Measurements from ENCODE around the gene DHRSX. TPM values are rescaled to one million over a fixed set of nuclear protein-coding genes. Genes with fewer than 3 reads are reported as not detected.

Gene DHRSX
- total RNA-seq, 2 donors from 2014 or later = 19.9 to 21.9 TPM

DNA sequence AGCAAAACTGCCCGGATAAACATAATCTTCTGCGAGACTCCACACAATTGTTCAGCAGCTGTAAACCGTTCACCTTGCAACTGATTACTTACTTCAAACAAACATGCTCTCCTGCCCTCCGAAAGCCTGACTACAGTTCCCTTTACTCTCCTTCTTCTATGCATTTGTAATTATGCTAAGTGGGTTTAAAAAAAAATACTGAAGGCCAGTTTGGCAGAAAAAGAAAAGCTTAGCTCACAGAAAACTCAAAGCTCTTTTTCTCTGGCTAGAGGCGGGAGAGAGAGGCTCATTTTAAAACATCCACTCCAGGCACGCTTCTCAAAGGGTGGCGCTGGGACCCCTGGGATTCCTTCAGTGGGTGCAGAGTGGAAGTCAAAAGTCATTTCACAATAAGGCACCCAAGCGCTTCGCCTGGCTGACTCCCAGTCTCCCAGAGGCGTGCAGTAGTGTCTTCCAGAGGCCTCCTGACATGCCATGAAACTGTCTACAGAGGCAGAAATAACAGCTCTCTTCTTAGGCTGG is 1.9 kb downstream of the DHRSX start:
- peaks cover 0 to 32% of the 10 kb centered on the region in 2 donors for H3K4me1 ChIP-seq
- no peak for DNase-seq (ENCODE audit: low spot score)
- peak overlapping the region; percentile 92 to 95 for H3K27ac ChIP-seq
- H3K36me3 ChIP-seq = no peaks in the 10 kb centered on the region
- no peaks in the 10 kb centered on the region for H3K9me3 ChIP-seq
- H3K27me3 ChIP-seq = no peaks in the 10 kb centered on the region
- H3K4me3 ChIP-seq = peak overlapping the region; percentile 9 to 81
- TF ChIP-seq, protein P1, sequence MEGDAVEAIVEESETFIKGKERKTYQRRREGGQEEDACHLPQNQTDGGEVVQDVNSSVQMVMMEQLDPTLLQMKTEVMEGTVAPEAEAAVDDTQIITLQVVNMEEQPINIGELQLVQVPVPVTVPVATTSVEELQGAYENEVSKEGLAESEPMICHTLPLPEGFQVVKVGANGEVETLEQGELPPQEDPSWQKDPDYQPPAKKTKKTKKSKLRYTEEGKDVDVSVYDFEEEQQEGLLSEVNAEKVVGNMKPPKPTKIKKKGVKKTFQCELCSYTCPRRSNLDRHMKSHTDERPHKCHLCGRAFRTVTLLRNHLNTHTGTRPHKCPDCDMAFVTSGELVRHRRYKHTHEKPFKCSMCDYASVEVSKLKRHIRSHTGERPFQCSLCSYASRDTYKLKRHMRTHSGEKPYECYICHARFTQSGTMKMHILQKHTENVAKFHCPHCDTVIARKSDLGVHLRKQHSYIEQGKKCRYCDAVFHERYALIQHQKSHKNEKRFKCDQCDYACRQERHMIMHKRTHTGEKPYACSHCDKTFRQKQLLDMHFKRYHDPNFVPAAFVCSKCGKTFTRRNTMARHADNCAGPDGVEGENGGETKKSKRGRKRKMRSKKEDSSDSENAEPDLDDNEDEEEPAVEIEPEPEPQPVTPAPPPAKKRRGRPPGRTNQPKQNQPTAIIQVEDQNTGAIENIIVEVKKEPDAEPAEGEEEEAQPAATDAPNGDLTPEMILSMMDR (IDR thresholded peaks at IDR 0.05) = no peak

DNA sequence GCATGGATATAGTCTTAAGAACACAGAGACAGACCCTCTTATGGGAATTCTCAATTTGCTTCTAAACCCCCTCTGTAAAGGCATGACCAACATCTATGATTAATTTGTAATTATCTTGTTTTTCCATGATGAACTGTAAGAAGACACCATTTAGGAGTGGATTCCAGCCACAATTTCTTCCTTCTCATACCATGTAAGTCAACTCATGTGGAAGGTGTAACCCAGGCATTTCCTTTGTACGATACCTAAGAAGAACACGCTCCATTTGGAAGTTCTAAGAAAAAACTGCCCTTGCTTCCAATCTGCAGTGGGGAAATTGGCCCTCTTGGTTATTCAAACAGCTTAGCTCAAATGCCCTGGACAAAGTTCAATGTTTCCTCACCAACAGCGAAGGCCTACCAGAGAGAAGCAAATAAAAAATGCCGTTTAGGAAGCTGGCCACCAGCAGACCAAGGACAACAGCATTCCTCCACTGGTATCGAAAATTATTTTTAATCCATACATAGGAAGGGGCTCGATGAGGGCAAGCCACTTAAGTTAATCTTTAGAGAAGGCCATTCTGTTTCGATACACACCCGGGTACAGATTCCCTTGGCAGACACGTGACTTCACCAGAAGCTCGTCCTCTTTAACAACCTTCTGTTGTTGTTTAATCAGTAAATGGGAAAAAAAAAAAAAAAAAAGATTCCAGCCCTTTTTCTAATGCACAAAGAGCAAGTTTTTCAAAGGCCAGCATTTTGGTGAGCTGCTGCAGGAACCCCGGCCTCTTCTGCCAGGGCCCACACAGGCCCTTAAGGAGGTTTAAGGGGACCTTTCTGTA is 2.6 kb downstream of the DHRSX start:
- Histone ChIP-seq H3K4me1 (peaks cover 0 to 32% of the 10 kb centered on the region in 2 donors), H3K9me3 (no peaks in the 10 kb centered on the region), H3K4me3 (peak overlapping the region; percentile 9 to 81), H3K27ac (peak overlapping the region; percentile 92 to 95), H3K36me3 (no peaks in the 10 kb centered on the region), H3K27me3 (no peaks in the 10 kb centered on the region)
- TF ChIP-seq, protein P1 (IDR thresholded peaks at IDR 0.05) = no peak
- DNase-seq (ENCODE audit: low spot score) = no peak

DNA sequence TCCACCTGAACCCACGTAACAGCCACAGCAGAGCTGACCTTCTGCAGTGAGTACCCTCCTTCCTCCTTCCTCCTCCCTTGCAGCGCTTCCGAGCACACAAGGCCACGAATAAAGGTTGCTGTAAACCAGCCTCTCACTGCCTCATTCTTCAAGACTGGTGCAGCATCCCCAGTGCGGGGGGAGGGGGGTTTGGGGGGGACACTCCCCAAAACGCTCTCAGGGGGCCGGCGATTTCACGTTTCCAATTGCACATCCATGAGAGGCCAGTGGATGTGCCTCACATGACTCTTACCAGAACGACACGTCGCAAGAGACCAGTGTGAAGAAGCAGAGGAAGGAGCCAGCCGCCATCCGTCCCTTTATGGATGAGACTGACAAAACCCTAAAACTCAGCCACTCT is 5.2 kb downstream of the DHRSX start:
- H3K9me3 ChIP-seq = no peaks in the 10 kb centered on the region
- H3K27ac ChIP-seq = no peak overlapping the region
- TF ChIP-seq, protein P1 (IDR thresholded peaks at IDR 0.05) = no peak

DNA sequence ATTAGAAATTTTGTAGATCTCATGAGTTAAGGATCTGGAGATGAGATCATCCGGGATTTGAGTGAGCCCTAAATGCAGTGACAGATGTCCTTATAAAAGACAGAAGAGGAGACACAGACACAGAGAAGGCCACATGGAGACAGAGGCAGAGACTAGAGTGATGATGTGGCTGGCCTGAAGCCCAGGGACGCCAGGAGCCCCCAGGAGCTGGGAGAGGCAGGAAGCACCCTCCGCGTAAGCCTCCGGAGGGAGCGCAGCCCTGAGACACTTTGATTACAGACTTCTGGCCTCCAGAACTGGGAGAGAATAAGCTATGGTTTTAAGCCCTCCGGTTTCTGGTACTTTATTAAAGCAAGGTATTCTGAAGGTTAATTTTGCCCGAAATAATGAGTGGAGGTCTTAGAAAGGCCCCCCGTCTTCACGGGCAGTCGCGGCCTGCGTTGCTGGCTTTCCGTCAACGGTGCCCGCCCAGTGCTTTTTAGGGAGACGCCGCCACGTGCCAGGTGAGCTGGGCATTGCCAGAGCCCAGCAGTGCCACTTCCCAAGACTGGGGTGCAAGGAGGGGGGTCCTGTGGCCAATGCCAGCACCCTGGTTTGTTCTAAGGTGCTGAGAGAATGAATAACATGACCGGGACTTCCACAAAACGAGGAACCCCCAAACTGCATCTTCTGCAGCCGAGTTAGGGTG is 8.1 kb downstream of the DHRSX start:
- TF ChIP-seq, protein P1 (IDR thresholded peaks at IDR 0.05) = no peak
- H3K9me3 ChIP-seq = no peaks in the 10 kb centered on the region
- peak overlapping the region in 1 of 2 donors; percentile 18 for H3K27ac ChIP-seq
- no peak for DNase-seq (ENCODE audit: low spot score)
- no peak overlapping the region for H3K4me3 ChIP-seq
- H3K27me3 ChIP-seq = no peaks in the 10 kb centered on the region
- H3K36me3 ChIP-seq = peaks cover 25% of the 10 kb centered on the region
- peaks cover 0 to 15% of the 10 kb centered on the region in 2 donors for H3K4me1 ChIP-seq

More for the DNA sequence above, 5.2 kb downstream of the DHRSX start:
- H3K36me3 ChIP-seq = peaks cover under 1% of the 10 kb centered on the region
- no peaks in the 10 kb centered on the region for H3K27me3 ChIP-seq
- H3K4me1 ChIP-seq = peaks cover 0 to 38% of the 10 kb centered on the region in 2 donors
- no peak for DNase-seq (ENCODE audit: low spot score)
- no peak overlapping the region for H3K4me3 ChIP-seq

DNA sequence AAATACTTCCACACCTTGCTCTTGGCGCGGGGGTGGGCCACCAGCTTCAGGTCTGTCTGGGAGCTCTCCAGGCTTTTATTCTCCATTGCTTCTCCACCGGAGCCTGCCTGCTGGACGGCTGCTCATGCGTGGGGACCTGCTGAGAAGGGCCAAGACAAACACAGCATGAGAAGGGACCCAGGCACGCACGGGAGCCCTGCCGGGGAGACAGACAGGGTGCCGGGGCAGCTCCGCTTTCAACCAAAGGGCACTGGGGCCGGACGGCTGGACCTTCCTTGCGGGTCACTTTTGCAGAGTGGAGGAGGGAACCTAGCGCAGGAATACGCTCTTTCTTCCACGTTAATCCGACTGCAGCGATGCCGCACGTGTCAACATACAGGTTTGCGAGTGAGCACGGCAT is 10.1 kb downstream of the DHRSX start:
- Histone ChIP-seq H3K27ac (no peak overlapping the region), H3K27me3 (no peaks in the 10 kb centered on the region), H3K4me1 (peaks cover 0 to 6% of the 10 kb centered on the region in 2 donors), H3K36me3 (peaks cover 39% of the 10 kb centered on the region), H3K4me3 (no peak overlapping the region), H3K9me3 (no peaks in the 10 kb centered on the region)
- TF ChIP-seq, protein P1 (IDR thresholded peaks at IDR 0.05) = no peak
- no peak for DNase-seq (ENCODE audit: low spot score)

Measured in right atrium auricular region (tissue), 2 donors.